Urinary bladder (tissue), 4 donors: ENCODE measurements around the gene CARS2. TPM values are rescaled to one million over a fixed set of nuclear protein-coding genes. Genes with fewer than 3 reads are reported as not detected.

Experiments used
- DNase-seq: peaks from one replicate; pipeline ENCODE4 v3.0.0-alpha.2; 2015; ENCODE audit errors: extremely low spot score
- H3K27ac ChIP-seq: one replicate; pipeline ENCODE4 v1.5.1; 2013; ENCODE audit warnings: low read depth, mild to moderate bottlenecking, moderate library complexity
- H3K36me3 ChIP-seq: one replicate; pipeline ENCODE4 v1.6.1; 2013; ENCODE audit warnings: mild to moderate bottlenecking, moderate library complexity; ENCODE audit not compliant: insufficient read depth
- H3K4me1 ChIP-seq: one replicate; pipeline ENCODE4 v1.6.1; 2013; ENCODE audit warnings: mild to moderate bottlenecking, moderate library complexity; ENCODE audit not compliant: insufficient read depth
- H3K4me3 ChIP-seq: one replicate; pipeline ENCODE4 v1.5.1; 2013; ENCODE audit warnings: low read depth, low read length
- WGBS: extraction: QIAGEN DNeasy Blood & Tissue Kit; methylation state at CpG from one replicate; pipeline ENCODE4 v1.1.7; 2013; 5-methylcytosine and 5-hydroxymethylcytosine counted together
- polyA plus RNA-seq: library from polyadenylated mRNA; stranded (reverse); fragments of 200-250 nt; gene quantifications from one replicate; pipeline ENCODE4 v1.2.3, GENCODE V29; 2013
- total RNA-seq: library from RNA; depleted of rRNA; stranded (reverse); fragments of >200 nt; gene quantifications from one replicate; pipeline ENCODE4 v1.2.3, GENCODE V29; 2014
- donor health status: healthy with polysubstance abuse.
- donor health status: healthy.

The CARS2 gene
- total and polyA plus RNA-seq, 2 donors: 51.2 to 53.9 TPM

DNA sequence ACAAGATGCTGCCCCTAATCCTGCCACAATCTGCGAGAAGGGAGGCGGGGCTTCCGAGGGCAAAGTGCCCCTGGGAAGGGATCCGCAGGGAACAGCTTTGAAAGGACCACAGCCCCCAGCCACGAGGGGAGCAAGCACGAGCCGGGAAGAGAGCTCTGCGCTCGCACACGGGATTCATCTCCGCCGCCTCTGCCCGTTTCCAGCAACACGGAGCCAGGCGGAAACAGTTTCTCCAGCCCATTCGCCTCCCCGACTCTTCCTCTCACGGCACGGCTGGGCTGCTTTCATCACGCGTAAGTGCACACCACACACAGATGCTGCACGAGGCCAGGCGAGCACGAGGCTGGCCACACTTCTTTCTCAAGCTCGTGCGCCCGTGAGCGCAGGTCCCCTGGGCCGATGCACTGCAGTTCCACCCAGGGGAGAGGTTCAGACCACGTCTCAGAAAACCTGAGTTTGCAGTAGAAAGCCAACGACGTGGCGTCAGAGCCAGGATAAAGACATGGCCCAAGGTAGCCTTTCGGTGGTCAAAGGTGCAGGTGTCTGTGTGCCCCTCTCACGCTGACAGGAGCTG lies 57.0 kb downstream of the CARS2 start:
- Histone ChIP-seq H3K36me3 (no peaks in the 10 kb centered on the region), H3K4me3 (no peak overlapping the region), H3K4me1 (no peaks in the 10 kb centered on the region), H3K27ac (no peak overlapping the region)
- WGBS: 85% methylated on average over 35 of the region's 35 CpGs
- DNase-seq: no peak

DNA sequence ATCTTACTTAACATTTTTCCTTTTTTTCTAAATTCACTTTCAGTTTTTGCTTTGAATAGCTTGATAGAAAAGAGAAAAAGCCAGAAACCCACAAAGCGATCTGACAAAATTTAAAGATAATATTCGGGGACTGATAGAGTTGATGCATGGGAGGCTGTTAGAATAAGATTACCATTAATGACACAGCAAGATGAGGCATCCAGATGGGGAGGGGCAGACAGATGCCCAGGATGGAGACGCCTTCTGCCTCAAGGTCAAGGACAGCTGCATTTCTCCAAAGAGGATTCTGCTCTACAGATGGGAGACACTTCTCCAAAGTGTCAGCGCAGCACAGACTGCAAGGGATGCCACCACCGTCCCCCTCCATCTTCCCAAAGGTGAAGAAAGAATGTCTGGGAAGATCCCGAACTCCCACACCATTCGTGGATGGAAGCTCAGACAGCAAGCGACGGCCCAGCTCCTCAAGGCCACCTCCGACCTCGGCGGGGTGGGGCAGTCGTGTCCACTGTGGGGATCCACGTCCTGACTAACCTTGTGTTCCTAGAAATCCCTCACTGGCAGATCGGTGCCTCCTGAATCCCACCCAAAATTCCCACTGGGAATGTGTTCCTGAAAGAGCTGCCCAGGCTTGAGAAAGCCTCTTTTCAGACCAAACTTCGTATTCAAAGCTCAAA lies 57.6 kb downstream of the CARS2 start:
- no peak for DNase-seq
- Histone ChIP-seq H3K4me1 (no peaks in the 10 kb centered on the region), H3K36me3 (no peaks in the 10 kb centered on the region), H3K4me3 (no peak overlapping the region), H3K27ac (no peak overlapping the region)
- WGBS: 80% methylated on average over 16 of the region's 16 CpGs

DNA sequence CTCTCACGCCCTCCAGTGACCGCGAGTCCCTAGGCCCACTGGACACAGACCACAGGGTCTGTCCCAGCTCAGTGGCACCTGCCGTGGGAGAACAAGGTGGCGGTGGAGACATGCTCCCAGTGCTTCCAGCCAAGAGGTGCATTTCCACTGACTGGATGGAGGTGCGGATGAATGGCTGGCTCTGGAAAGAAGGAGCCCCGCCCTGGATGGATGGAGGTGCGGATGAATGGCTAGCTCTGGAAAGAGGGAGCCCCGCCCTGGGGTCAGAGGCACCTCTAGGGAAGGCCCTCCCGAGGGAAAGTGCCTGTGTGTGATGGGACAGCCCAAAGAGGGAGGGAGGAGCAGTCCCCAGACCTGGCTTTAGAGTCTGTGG lies 58.6 kb downstream of the CARS2 start:
- Histone ChIP-seq H3K27ac (no peak overlapping the region), H3K4me3 (no peak overlapping the region), H3K4me1 (no peaks in the 10 kb centered on the region), H3K36me3 (no peaks in the 10 kb centered on the region)
- WGBS: 88% methylated on average over 10 of the region's 10 CpGs
- no peak for DNase-seq

DNA sequence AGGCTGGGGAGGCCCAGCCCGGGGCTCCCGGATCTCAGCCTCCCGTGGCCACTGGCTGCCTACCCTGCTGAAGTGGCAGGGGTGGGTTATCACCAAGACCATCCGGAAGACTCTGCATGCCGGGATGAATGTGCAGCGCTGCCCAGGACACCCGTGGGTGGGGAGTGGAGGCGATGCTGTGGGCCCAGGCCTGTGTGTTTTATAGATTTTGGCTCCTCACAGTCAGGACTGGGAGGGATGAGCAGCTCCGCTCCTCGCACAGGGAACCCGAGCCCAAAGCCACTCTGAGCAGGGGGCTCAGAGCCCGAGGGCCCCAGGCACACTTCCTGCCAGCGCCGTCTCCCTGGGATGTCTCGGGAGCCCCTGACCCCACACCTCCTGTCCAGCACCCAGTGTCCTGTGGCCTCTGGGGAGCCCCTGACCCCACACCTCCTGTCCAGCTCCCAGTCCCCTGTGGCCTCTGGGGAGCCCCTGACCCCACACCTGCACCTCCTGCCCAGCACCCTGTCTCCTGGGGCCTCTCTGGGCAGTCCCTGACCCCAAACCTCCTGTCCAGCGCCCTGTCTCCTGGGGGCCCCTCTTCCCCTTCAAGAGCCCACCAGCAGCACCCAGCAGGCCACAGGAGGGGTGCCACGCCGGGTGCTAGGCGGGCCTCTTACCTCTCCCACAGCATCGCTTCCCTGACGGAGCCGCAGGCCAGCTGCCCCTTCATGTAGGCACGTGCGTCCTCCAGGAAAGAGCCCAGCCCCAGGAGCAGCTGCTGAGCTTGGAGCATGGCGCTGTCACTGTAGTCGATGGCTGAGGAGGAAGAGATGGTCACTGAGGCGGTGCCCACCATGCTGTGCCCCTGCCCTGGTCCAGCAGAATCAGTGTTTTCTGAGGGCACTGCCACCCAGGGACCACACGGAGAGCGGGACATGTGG lies 59.2 kb downstream of the CARS2 start:
- Histone ChIP-seq H3K27ac (no peak overlapping the region), H3K36me3 (no peaks in the 10 kb centered on the region), H3K4me3 (no peak overlapping the region), H3K4me1 (no peaks in the 10 kb centered on the region)
- WGBS: 89% methylated on average over 29 of the region's 29 CpGs
- no peak for DNase-seq

DNA sequence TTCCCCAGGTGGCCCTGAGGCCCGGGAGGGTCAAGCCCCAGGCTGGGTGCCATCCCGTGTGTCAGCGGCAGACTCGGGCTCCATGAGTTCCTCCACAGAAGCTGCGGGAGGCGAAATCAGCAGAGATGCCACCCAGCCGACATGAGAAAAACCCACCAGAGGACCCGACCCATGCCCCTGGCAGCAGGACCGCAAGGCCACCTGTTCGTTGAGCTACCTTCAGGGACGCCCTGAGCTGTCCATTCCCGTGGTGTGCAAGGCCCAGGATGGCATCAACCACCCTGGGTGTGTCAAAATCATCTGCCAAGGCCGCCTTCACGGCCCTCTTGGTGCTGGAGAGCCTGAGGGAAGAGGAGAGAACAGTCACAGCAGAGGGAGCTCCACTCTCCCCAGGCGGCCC lies 60.2 kb downstream of the CARS2 start:
- H3K36me3 ChIP-seq: no peaks in the 10 kb centered on the region
- no peak overlapping the region for H3K27ac ChIP-seq
- WGBS: 90% methylated on average over 15 of the region's 15 CpGs
- DNase-seq: no peak
- H3K4me3 ChIP-seq: no peak overlapping the region
- H3K4me1 ChIP-seq: no peaks in the 10 kb centered on the region

DNA sequence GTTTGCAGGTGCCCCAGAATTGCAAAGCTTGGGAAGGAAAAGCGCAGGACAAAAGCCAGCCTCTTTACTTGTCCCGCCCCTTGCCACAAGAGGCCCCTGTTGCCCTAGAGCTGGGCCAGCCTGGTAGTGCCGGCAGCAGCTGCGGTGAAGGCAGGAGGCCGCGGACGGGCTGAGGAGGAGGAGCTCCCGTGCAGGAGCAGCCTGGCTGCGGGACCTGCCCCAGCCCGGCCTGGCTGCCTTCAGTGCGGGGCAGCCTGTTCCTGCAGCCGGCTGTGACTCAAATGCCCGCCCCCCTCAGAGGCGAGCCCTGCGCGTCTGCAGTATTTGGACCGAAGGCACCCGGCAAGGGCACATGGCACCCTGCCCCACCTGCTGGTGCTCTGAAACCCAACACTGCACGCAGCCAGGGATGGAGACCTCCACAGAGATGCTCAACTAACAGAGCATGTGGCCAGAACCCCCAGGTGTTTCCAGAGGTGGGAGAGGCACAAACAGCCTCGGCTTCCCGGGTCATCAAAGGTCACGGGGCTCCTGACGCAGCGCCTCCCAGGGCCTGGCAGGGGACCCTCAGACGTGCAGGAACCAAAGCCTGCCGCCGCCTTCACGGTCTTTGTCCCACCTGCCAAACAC lies 60.9 kb downstream of the CARS2 start:
- Histone ChIP-seq H3K27ac (no peak overlapping the region), H3K4me1 (no peaks in the 10 kb centered on the region), H3K4me3 (no peak overlapping the region), H3K36me3 (no peaks in the 10 kb centered on the region)
- no peak for DNase-seq
- 38% methylated on average over 28 of the region's 28 CpGs for WGBS

DNA sequence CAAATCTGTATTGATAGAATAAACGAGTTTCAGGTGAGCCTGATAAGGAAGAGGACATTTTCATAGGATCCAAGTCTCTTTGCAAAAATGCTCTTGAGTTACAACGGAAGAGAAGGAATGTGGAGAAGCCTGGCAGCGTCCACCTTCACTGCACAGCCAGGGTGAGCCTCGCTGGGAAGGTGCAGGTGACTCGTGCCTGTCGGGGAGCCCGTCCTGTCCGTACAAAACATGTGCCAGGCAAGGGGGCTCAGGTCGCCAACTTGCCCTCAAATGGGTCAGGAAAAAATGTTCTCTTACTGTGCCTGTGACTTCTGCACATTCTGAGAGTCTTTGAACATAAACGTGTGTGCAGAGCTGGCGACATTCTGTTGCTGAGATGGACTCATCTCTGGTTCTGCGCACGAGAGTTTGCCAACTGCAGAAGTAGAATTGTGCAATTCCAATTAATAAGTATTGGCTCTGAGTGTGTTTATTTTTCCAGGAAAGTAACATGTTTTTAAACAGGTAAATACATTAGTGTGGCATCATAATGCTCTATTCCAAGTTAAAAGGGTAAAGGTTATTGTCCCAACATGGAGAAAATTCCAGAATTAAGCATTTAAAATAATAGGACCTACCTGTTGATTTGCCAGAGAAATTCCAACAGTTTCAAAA lies 62.0 kb downstream of the CARS2 start:
- Histone ChIP-seq H3K36me3 (no peaks in the 10 kb centered on the region), H3K4me3 (no peak overlapping the region), H3K4me1 (no peaks in the 10 kb centered on the region), H3K27ac (no peak overlapping the region)
- no peak for DNase-seq
- WGBS: 87% methylated on average over 13 of the region's 13 CpGs

DNA sequence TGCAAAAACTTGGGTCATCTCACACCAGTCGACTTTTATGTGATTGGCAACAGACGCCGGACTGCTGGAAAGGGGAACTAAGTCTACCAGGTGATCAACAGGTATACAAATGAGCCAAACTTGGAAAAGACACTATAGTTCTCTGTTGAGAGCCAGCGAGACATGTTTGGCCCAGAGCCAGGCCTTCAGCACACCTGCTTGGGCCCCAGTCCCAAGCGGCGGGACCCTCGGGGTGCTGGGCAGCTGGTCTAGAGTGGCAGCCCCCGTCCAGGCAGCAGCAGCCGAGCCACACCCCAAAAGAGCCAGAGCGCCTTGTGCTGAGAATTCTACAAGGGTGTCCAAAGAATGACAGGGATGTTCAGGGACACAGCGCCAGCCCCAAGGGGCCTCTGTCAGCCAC lies 62.6 kb downstream of the CARS2 start:
- Histone ChIP-seq H3K36me3 (no peaks in the 10 kb centered on the region), H3K4me1 (no peaks in the 10 kb centered on the region), H3K4me3 (no peak overlapping the region), H3K27ac (no peak overlapping the region)
- no peak for DNase-seq
- 79% methylated on average over 11 of the region's 11 CpGs for WGBS

DNA sequence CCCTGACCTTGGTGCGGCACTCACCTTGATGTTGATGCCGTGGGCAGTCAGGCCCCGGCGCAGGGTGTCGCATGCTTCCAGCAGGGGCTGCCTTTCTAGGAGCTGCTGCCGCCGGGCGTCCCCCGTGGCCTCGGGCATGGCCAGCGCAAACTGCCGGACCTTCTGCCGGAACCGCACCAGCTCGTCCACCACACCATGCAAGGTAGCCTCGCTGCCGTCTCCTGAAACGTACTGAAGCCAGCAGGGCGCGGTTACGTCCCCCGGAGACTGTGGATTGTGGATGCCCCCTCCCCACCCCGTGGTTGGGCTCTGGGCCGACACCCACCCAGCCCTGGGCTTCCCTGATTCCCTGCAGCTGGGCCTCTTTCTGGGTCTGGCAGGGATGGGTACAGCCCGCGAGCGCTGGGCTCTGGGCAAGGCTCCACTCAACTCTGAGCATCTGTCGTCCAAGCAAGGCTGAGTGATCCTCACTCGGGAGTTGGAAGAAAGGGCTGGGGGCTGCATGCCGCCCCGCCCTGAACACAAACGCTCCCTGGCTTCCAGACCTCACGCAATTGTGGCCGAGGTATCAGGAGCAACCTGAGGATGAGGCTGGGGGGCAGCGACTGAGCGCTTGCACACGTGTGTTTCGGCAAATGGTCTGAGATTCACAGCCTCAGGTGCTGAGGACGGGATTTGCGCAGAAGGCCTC lies 63.5 kb downstream of the CARS2 start:
- 88% methylated on average over 40 of the region's 40 CpGs for whole genome bisulfite sequencing
- Histone ChIP-seq H3K4me3 (no peak overlapping the region), H3K4me1 (no peaks in the 10 kb centered on the region), H3K36me3 (no peaks in the 10 kb centered on the region), H3K27ac (no peak overlapping the region)
- DNase-seq: no peak

DNA sequence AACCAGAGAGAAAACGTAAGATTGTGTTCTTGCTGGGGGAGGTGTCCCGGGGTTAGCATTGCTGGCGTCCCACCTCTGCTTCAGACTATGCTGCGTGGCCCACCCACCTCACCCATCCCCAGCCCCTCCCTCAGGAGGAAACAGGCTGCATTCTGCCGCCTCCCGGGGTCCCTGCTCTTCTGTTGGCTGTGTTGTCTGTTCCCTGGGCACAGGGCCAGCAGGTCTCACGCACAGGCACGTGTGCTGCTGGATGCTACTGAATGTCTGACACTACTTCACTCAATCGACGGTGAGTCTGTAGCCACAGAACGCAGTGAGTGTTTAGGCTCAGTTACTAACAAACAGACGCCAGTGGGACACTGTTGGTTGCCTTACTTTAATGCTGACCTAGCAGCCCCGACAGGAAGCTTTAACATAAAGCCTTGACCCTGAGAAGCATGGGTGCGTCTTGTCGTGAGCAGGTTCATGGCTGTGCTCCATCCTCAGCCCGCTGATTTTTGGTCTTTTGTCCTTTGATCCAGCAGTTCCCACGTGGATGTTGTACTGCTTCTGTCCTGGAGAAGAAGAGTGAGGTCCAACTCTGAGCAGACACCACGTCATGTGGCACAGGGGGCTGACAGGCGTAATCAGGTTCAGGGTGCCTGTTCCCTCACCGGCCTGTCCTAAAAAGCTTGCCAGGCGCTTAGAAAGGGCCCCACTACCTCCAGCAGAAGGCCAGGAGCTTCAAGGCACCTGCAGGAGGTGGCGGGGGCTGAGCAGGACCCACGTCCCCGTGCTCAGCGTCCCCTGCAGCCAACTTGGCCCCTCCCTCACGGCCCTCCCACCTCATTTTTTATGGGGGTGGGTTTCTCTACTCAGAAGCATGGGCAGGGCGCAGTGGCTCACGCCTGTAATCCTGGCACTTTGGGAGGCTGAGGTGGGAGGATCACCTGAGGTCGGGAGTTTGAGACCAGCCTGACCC lies 64.6 kb downstream of the CARS2 start:
- Histone ChIP-seq H3K36me3 (peaks cover 2% of the 10 kb centered on the region), H3K27ac (no peak overlapping the region), H3K4me3 (no peak overlapping the region), H3K4me1 (no peaks in the 10 kb centered on the region)
- WGBS: 69% methylated on average over 29 of the region's 29 CpGs
- DNase-seq: no peak

DNA sequence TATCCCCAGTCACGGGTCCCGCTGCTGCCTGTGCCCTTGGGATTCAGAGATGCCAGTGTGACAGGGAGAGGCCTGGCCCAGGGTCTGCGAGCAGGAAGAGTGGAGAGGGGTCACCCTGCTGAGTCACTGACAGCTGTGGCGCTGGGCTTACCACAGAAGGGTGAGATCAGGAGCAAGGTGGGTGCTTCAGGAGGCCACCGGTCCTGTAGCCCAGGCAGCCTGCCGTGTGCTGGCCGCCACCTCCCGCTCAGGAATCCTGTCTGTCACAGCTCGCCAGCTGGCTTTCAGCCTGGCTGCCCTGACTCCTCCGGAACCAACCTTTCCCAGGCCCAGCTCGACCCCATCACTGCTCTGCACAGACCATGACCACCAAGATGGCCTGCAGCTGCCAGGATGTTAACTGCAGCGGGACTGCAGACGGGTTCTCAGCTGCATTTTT lies 65.3 kb downstream of the CARS2 start:
- DNase-seq: no peak
- Histone ChIP-seq H3K36me3 (peaks cover 2% of the 10 kb centered on the region), H3K4me3 (no peak overlapping the region), H3K4me1 (no peaks in the 10 kb centered on the region), H3K27ac (no peak overlapping the region)
- WGBS: 52% methylated on average over 13 of the region's 13 CpGs

DNA sequence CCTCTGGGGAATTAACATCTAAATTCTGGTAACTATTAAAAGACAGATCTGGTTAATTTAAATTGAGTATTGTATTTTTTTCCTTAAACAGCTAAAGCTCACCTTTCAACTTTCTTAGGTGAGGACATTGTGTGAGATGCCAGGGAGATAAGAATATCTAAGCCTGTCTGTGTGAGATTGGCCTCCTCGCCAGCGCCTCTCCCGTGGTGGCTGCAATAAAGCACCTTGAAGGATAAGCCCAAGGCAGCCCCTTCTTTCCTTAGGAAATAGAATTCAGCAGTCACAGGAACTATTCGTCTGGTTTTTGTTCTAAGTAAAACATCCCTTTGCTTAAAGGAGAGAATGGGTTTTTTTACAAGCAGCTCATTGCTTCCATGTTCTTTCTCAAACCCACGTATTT lies 66.0 kb downstream of the CARS2 start:
- H3K27ac ChIP-seq: no peak overlapping the region
- H3K4me3 ChIP-seq: no peak overlapping the region

More for the DNA sequence above, 66.0 kb downstream of the CARS2 start:
- Histone ChIP-seq H3K36me3 (peaks cover 2% of the 10 kb centered on the region), H3K4me1 (no peaks in the 10 kb centered on the region)
- WGBS: 70% methylated on average over 5 of the region's 5 CpGs
- DNase-seq: no peak
